ENCODE results near the gene MMP8. TPM values are rescaled to one million over a fixed set of nuclear protein-coding genes. Genes with fewer than 3 reads are reported as not detected.

Gene MMP8
- total RNA-seq, 2 donors from 2014 or later = 0.35 to 0.41 TPM

- Histone ChIP-seq H3K4me1 (no peaks in the 10 kb centered on the region), H3K27me3 (no peaks in the 10 kb centered on the region), H3K9me3 (no peaks in the 10 kb centered on the region), H3K4me3 (no peak overlapping the region), H3K36me3 (no peaks in the 10 kb centered on the region), H3K27ac (no peak overlapping the region)
- peak; percentile 64 for DNase-seq (ENCODE audit: low spot score)
- TF ChIP-seq CTCF (IDR thresholded peaks at IDR 0.05) = no peak
Observed at GRCh38 chr11:102680945-102681344, 43.8 kb downstream of the MMP8 start.

GRCh38 chr11:102678022-102678421, 46.7 kb downstream of the MMP8 start:
- Histone ChIP-seq H3K4me1 (no peaks in the 10 kb centered on the region), H3K27me3 (no peaks in the 10 kb centered on the region), H3K4me3 (no peak overlapping the region), H3K36me3 (no peaks in the 10 kb centered on the region), H3K27ac (no peak overlapping the region), H3K9me3 (no peaks in the 10 kb centered on the region)
- TF ChIP-seq CTCF (IDR thresholded peaks at IDR 0.05) = no peak
- DNase-seq (ENCODE audit: low spot score) = no peak

- Histone ChIP-seq H3K4me3 (no peak overlapping the region), H3K4me1 (no peaks in the 10 kb centered on the region), H3K36me3 (no peaks in the 10 kb centered on the region), H3K27ac (no peak overlapping the region), H3K27me3 (no peaks in the 10 kb centered on the region), H3K9me3 (no peaks in the 10 kb centered on the region)
- DNase-seq (ENCODE audit: low spot score) = no peak
- TF ChIP-seq CTCF (IDR thresholded peaks at IDR 0.05) = no peak
Observed at GRCh38 chr11:102676084-102676483, 48.7 kb downstream of the MMP8 start.

- H3K27ac ChIP-seq = no peak overlapping the region
- no peak for TF ChIP-seq CTCF (IDR thresholded peaks at IDR 0.05)
- no peaks in the 10 kb centered on the region for H3K4me1 ChIP-seq
- H3K4me3 ChIP-seq = no peak overlapping the region
- H3K27me3 ChIP-seq = no peaks in the 10 kb centered on the region
- no peaks in the 10 kb centered on the region for H3K9me3 ChIP-seq
- H3K36me3 ChIP-seq = no peaks in the 10 kb centered on the region
- DNase-seq (ENCODE audit: low spot score) = no peak
Observed at GRCh38 chr11:102669664-102670063, 55.1 kb downstream of the MMP8 start.

GRCh38 chr11:102666331-102666957, 58.3 kb downstream of the MMP8 start:
- Histone ChIP-seq H3K27ac (no peak overlapping the region), H3K4me1 (no peaks in the 10 kb centered on the region), H3K27me3 (no peaks in the 10 kb centered on the region), H3K9me3 (no peaks in the 10 kb centered on the region), H3K36me3 (no peaks in the 10 kb centered on the region), H3K4me3 (no peak overlapping the region)
- DNase-seq (ENCODE audit: low spot score) = no peak
- TF ChIP-seq CTCF (IDR thresholded peaks at IDR 0.05) = peak; percentile 47 to 79
